ENCODE results near the gene GNAI1.

Gene GNAI1

DNA sequence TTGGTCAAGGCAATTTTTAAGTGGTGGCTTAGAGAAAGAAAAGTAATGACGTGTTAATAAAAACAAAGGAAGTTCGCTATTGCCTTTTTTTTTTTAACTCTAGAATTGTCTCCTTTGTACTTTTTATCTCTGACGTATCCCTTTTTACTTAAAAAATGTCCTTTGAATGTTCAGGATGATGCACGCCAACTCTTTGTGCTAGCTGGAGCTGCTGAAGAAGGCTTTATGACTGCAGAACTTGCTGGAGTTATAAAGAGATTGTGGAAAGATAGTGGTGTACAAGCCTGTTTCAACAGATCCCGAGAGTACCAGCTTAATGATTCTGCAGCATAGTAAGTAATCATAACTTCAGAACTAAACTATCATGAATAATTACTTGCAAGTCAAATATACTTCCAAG lies 64.4 kb downstream of the GNAI1 start:
- intact Hi-C loops (cut with DNase I), result no loop called here

DNA sequence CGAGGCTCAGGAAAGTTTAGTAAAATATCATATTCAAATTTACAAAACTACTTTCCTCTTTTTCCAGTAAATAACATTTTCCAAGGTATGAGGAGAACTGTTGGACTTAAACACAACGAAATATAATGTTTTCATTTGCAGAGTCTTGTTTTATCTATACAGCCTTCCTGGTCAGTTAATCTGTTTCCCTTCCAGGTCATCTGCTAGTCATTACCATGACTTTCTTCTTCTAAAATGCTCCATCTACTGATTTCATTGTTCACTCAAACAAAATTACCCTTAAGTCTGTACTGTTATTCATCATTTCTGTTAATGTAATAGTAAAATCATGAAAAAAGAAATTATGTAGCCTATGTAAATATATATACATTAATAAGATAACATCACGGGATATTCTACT lies 69.8 kb downstream of the GNAI1 start:
- DNase-seq, result no peak
- intact Hi-C loops (cut with DNase I), result no loop called here

More for the DNA sequence above, 64.4 kb downstream of the GNAI1 start:
- DNase-seq, result no peak

DNA sequence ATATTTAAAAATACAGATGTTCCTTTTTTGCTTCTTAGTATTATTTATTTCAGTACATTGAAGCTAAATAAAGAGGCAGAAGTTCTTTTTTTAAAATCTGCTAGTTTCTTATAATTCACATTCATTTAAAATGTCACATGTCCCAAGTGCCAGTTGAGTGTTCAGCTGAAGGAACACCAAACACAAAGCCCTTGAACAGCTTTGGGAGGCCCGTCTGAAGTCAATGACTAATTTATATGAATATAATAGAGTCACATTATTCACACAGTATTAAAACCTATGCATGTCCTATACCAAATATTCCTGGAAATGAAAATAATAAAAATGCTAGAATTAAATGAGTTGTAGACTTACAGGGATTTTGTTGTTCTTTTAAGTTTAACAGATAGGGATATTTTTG lies 70.3 kb downstream of the GNAI1 start:
- DNase-seq, result no peak
- intact Hi-C loops (cut with DNase I), result no loop called here

DNA sequence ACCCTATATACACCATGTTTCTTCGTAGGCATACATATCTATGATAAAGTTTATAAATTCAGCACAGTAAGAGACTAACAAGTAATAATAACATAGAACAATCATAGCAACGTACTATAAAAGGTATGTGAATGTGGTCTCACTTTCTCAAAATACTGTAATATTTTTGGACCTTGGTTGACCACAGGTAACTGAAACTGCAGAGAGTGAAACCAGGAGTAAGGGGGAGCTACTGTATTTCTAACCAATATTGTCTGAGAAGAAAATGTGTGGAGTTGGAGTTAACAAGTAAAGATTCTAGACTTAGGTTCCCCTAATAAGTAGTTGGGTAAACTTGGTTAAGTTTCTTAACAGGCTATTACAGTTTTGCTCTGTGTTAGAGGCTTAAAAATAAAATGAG lies 72.1 kb downstream of the GNAI1 start:
- no peak for DNase-seq
- intact Hi-C loops (cut with DNase I), result no loop called here

- intact Hi-C loops (cut with DNase I), result no loop called here
- DNase-seq, result no peak
These were observed 72.9 kb downstream of the GNAI1 start for GRCh38 chr7:80207501-80207900.

DNA sequence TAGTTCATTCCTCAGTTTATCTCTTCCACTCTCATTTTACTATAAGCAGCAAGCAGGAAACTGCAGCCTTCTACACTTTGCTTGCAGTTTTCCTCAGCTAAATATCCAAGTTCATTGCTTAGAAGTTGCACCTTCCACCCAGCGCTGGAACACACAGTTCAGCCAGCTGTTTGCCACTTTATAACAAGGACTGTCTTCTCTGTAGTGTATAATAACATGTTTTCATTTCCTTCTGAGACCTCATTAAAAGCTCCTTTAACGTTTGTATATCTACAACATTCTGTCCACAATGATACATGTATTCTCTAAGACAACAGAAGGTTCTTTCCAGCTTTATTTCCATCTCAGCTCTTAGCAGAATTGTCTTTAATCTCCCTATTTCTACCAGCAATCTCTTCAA lies 74.1 kb downstream of the GNAI1 start:
- intact Hi-C loops (cut with DNase I), result no loop called here
- DNase-seq, result no peak

DNA sequence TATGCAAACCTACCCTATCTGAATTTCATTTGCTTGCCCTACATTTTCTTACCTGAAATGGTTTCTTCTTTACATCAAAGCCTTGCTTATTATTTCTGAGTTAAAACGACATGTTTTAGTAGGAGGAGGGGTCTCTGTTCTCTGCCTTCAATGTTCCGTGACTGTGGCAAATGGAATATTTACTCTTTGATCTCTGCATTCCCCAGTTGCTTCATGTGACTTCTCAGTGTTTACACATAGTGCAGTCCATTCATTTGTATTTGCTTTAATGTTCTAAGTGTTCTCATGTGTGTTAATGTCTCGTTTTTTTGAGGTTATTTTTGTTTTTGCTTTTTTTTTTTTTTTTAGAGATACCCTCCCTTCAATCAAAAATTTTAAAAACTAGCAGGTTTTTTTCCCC lies 75.8 kb downstream of the GNAI1 start:
- intact Hi-C loops (cut with DNase I), result no loop called here
- no peak for DNase-seq

DNA sequence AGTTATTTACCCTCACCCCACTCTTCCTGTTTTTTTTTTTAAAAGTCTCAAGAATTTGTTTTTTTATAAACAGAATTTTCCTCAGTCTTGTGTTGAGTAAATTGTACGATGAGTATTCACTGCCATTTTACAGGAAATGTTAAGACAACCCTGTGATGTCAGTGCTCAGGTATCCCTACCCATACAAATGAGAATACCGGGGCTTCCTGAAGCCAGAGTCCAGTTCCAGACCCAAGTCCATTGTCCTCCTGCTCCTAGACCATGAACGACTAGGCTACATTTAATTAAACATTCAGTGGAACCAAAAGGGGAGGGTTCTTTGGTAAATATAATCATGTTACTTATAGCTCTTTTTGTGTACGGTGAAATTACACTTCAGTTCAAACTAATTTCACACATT lies 79.2 kb downstream of the GNAI1 start:
- intact Hi-C loops (cut with DNase I), result no loop called here
- DNase-seq, result no peak

DNA sequence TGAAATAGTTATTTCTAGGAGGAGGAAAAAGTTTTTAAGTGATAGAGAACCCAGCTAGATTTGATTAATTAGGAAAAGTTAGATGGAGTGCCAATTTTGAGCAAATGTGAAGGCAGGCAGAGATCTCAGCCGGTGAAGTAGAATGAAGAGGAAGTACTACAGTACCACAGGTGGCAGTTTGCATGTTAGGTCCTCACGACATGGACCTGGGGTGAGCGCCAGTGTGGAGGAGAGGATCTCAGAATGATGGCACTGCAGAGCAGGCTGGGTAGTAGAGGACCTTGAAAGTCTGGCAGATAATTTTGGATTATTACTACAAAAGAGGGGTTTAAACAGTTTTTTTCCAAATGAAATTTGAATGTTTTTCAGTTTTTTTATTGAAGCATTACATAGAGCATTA lies 81.1 kb downstream of the GNAI1 start:
- DNase-seq, result no peak
- intact Hi-C loops (cut with DNase I), result no loop called here

GRCh38 chr7:80216996-80217842 lies 82.6 kb downstream of the GNAI1 start:
- intact Hi-C loops (cut with DNase I), result no loop called here
- no peak for DNase-seq

DNA sequence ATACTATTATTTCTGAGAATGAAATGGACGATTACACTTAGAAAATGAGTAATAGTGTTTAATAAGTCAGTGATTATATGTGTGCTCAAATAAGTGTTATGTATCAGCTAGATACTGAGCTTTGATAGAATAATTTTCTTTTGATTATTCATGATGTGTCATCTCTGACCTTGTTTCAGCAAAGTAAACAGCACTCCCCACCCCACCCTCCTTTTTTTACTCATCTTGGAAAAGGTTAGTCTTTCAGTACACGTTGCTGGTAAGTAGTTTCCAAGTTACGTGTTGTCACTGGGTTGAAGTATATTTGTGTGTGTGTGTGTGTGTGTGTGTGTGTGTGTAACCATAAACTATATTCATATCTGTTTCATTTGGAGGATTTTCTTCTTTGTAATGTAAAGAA lies 84.1 kb downstream of the GNAI1 start:
- DNase-seq, result no peak
- intact Hi-C loops (cut with DNase I), result no loop called here

DNA sequence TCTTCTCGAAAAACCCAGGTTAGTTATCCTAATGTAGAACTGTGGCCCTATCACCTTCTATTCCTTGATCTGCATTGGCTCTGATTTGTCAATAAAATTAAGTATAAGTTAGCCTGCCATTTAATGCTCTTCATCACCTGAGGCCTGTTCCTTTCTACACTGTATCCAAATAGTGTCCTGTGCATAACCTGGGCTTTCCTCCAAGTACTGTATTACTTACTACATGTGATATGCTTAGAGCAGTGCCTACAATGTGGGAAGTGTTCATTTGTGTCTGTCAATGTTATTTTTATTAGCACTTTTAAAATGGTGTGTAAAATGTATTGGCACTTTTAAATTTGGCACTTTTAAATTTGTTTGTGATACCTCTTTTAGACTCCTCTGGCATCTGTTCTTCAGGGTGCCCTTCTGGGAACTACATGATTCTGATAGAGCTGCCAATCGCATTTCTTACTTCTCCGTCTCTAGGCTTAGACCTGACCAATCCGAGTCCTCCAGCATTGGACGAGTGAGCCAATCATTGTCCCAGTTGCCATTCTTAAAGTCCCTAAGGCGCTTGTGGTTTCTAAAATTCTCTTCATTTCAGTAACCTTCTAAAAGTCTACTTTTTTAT lies 85.5 kb downstream of the GNAI1 start:
- intact Hi-C loops (cut with DNase I), result no loop called here
- DNase-seq, result no peak

DNA sequence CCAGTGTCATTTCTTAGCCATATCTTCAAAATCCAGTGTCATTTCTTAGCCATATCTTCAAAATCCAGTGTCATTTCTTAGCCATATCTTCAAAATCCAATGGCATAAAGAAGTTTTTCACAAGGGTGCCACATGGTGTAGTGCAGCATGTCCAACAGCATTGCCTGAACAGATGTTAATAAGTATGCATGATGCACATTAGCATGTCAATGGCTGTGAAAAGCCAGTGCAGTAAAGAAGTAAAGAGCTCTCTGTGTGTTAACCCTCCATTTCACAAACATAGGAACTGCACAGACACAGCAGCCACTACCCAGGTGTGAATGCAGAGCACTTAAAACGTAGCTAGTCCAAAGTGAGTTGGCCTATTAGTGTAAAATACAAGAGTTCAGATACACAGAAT lies 89.8 kb downstream of the GNAI1 start:
- no peak for DNase-seq
- intact Hi-C loops (cut with DNase I), result no loop called here

DNA sequence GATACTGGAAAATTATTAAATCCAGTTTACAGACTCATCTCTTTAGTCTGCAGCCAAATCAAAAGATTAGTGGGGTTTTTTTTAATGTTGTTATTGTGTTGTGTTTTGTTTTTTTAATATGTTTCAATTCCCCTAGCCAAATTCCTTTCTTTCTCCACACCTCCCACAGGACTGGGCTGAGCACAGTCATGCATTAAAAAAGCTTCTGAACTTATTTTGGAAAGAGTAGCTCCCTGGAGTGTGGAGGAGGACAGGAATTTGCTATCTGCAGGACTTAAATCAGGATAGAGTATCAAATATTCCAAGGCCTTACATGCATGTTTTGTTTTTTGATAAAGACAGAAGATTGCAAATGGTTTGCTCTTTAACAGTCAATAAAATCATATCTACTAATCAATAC lies 90.7 kb downstream of the GNAI1 start:
- intact Hi-C loops (cut with DNase I), result no loop called here
- DNase-seq, result no peak

DNA sequence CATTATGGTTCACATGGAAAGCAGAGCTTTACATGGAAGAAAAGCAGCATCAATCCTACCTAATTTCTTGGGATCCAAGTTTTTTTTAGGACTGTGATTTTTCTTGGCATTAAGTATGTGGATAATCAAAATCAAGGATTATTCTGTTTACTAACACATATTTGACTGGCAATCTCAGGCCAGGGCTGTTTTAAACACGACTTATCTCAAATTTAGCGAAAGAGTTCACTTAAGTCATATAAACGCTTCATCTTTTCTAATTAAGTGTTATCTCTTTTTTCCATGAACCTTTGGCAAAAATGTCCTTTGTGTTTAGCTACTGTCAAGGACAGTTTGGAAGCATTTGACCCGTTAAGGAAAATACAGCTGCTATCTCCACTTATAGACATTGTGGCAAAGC lies 92.0 kb downstream of the GNAI1 start:
- DNase-seq, result no peak
- intact Hi-C loops (cut with DNase I), result no loop called here

GRCh38 chr7:80230327-80230726 lies 95.7 kb downstream of the GNAI1 start:
- intact Hi-C loops (cut with DNase I), result no loop called here
- no peak for DNase-seq

DNA sequence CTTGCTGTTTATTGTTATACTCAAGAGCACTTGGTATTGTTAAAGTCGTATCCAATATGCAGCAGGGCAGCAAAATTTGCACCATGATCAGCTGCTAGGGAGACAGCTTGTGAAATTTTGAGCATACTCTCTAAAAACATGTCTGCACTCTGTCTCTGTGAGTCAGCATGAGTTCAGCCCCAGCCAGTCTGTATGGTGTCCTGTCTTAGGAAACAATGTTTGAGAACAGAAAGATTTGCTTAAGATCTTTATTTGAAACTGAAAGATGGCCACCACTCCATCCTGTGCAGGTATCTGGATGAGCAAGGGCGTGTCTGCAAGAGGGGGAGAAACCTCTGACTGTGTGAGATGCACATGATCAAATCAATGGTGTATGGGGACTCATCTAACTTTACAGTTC lies 97.1 kb downstream of the GNAI1 start:
- intact Hi-C loops (cut with DNase I), result no loop called here
- no peak for DNase-seq

DNA sequence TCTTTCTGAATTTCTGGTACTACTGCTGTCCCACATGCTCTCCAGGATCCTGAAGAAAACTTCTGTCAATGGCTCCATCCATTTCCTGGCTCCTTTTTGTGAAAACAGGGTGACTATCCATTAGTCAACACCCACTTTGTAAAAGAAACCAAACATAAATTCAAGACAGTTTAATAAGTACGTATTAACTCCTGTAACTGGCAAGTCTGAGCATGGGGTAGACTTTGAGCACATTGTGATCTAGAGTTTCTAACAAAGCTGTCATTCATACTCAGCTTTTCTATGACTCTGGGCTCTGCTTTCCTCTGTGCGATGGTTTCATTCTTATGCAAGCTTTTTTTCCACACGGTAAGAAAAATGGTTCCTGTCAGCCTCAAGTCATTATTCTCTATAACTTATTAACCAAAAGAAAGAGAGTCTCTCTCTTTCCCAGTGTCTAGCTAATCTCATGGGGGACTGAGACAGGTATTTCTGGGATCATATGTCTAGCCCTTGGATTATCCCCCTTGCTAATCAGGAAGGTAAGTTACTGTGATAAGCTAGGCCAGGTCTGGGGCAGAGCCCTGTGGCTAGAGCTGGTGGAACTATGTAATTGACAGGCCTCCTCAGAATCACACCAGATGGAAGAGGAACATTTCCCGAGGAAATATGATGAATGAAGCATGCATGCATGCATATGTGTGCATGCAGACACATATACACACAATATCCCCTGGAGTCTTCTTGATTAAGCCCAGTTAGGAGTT lies 98.5 kb downstream of the GNAI1 start:
- no peak for DNase-seq
- intact Hi-C loops (cut with DNase I), result no loop called here

DNA sequence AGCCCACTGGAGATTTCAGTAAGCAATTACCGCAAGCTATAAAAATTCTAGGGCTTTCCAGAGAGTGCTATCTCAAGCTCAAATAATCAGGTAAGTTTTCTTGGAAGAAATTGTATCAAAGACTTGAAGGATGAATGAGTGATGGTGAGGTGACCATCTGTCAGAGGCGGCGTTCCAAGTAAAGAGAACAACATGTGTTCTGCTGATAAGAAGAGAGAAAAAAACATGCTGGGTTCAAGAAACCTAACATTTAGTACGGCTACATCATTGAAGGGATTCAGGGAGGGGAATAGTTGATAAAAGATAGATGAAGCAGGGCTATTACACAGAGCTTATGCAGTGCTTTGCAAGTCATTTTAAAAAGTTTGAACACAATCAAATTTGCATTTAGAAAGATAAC lies 100.7 kb downstream of the GNAI1 start:
- intact Hi-C loops (cut with DNase I), result no loop called here
- DNase-seq, result no peak

GRCh38 chr7:80236681-80237080 lies 102.0 kb downstream of the GNAI1 start:
- DNase-seq, result no peak
- intact Hi-C loops (cut with DNase I), result no loop called here

DNA sequence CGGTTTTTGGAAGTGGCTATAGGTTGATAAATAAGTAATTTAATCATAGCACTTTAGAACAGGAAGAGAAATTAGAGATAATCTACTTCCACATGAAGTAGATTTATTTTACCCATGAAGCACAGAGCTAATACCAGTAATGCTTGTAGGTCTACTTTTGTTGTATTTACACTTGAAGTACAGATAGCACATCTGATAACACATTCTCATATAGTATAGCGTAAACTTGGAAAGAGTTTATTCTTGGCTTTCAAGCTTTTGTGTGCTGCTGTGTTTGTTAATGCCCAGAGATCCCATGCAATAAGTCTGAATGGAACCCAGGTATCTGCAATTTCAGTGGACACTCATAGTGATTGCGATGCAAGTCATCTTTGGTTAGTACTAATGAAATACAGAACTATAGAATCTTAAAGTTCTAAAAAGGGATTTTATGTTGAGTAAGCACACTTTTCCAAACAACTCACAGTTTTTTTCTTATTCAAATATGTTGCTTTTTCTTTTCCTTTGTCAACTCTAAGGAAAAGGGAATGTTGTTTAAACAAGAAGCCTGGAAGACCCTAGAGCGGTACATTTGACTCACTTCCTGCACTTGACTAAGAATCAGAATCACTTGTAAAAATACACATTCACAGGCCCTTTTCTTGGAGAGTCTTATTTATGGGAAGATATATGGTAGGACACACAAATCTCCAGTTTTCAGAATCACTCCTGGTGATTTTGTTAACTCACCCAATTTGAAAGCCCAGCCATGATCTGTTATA lies 105.8 kb downstream of the GNAI1 start:
- intact Hi-C loops (cut with DNase I), result no loop called here
- no peak for DNase-seq
